DMS79 (cell line): Measurements from ENCODE around the gene AMDHD2.
"Not testable (repeated sequence)": the region's sequence is repeated elsewhere in the genome, so short reads cannot be mapped to it uniquely, and the experiment has no call there.

Experiments
- DNase-seq: peaks from one replicate; lab custom pipeline; 2025; lab: John Stamatoyannopoulos, UW

AMDHD2 gene

DNA sequence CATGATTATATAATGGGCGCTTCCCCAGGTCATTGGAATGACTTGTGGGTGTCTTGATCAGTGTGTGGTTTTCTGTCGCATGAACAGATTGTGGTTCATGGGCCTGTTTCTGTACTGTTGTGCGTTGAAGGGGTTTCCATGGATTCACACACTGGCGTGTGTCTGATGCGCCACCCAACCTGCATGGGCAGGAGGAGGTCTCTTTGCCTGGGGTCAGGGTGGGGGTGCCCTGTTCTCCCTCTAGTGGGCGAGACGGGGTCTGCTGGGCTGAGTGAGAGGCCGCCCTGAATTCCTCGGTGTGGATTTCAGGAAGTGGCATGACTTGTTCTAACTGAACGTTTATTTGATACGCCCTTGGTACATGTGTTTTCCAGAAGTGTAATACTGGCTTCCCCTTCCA, 60.0 kb downstream of the AMDHD2 start:
- DNase-seq, result not testable (repeated sequence)

DNA sequence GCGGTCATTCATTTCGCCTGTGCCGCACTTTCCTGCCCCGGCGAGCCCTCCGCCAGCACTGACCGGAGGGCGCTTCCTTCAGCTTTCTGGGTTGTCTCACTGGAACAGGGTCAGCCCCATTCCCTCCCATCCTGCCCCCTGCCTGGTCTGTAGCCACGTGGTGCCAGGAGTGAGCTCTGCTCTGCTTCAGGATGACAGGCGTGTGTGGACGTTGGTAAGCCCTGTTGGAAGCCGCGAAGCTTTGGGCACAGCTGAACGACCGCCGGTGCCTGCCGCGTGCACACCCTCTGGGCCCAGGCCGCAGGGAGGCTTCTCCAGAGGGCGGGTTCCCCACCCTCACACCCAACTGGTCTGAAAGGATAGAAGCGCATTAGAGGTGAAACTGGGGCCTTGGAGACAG, 60.6 kb downstream of the AMDHD2 start:
- not testable (repeated sequence) for DNase-seq
